HepG2 (cell line): ENCODE measurements around the gene ZNF444. TPM values are rescaled to one million over a fixed set of nuclear protein-coding genes. Genes with fewer than 3 reads are reported as not detected.

Experiments
- ATF2 ChIP-seq: sonication (generic); formaldehyde crosslinking; IDR thresholded peaks from 2 replicates; pipeline ENCODE4 v1.4.0; 2020; ENCODE audit warnings: missing genetic modification reagents
- GTF3A ChIP-seq: sonication (generic); formaldehyde crosslinking; conservative IDR thresholded peaks from 2 replicates; pipeline ENCODE4 v1.4.0; 2020; ENCODE audit warnings: mild to moderate bottlenecking, missing genetic modification reagents
- GZF1 ChIP-seq: sonication (generic); formaldehyde crosslinking; IDR thresholded peaks from 2 replicates; pipeline ENCODE4 v1.5.1; 2020; ENCODE audit warnings: mild to moderate bottlenecking, missing genetic modification reagents
- KAT2B ChIP-seq: fragments of 150-350 bp; IDR thresholded peaks from 2 replicates; pipeline ENCODE4 v1.6.1; 2014; ENCODE audit warnings: low read depth, low read length, borderline replicate concordance
- KDM4B ChIP-seq: sonication (generic); formaldehyde crosslinking; IDR thresholded peaks from 2 replicates; pipeline ENCODE4 v1.4.0; 2020; ENCODE audit warnings: missing genetic modification reagents
- MEF2D ChIP-seq: sonication (generic); formaldehyde crosslinking; IDR thresholded peaks from 2 replicates; pipeline ENCODE4 v1.5.1; 2020; ENCODE audit warnings: mild to moderate bottlenecking, missing genetic modification reagents
- MLLT10 ChIP-seq: sonication (generic); formaldehyde crosslinking; IDR thresholded peaks from 2 replicates; pipeline ENCODE4 v1.4.0; 2020; ENCODE audit warnings: missing genetic modification reagents
- NONO ChIP-seq, 2 experiments: fragments of 450-650 bp in 1 of 2; sonication (generic) in 1 of 2; formaldehyde crosslinking in 1 of 2; IDR thresholded peaks in 1 of 2; conservative IDR thresholded peaks in 1 of 2; 2 replicates each; pipeline versions ENCODE4 v1.6.1 to v1.8.0; 2017 to 2022; ENCODE audit warnings: mild to moderate bottlenecking in 1 of 2, missing genetic modification reagents in 1 of 2, moderate library complexity in 1 of 2
- NR2F1 ChIP-seq, 2 experiments: fragments of 450-650 bp in 1 of 2; formaldehyde crosslinking in 1 of 2; IDR thresholded peaks; 2 replicates each; pipeline versions ENCODE4 v1.5.0 to v1.6.1; 2016 to 2020; ENCODE audit warnings: mild to moderate bottlenecking in 1 of 2, missing compliant biosample characterization in 1 of 2, missing genetic modification reagents in 1 of 2, moderate library complexity in 1 of 2
- PCBP2 ChIP-seq: fragments of 200-400 bp; formaldehyde crosslinking; optimal IDR thresholded peaks from 2 replicates; pipeline ENCODE3; 2018; ENCODE audit warnings: low read length, low read depth; ENCODE audit not compliant: poor library complexity, severe bottlenecking
- POLR2AphosphoS2 ChIP-seq: IDR thresholded peaks from 2 replicates; pipeline ENCODE4 v1.6.1; 2011; ENCODE audit warnings: low read depth, low read length, improper control_type of control experiment
- PRDM15 ChIP-seq: sonication (generic); formaldehyde crosslinking; IDR thresholded peaks from 2 replicates; pipeline ENCODE4 v1.4.0; 2020; ENCODE audit warnings: missing genetic modification reagents
- RXRB ChIP-seq: IDR thresholded peaks from 2 replicates; pipeline ENCODE4 v1.6.1; 2016; ENCODE audit warnings: borderline replicate concordance, missing genetic modification reagents, missing compliant biosample characterization
- SATB2 ChIP-seq: sonication (generic); formaldehyde crosslinking; IDR thresholded peaks from 2 replicates; pipeline ENCODE4 v1.5.0; 2020; ENCODE audit warnings: missing genetic modification reagents
- ZBTB42 ChIP-seq: sonication (generic); formaldehyde crosslinking; IDR thresholded peaks from 2 replicates; pipeline ENCODE4 v1.5.0; 2020; ENCODE audit warnings: mild to moderate bottlenecking, missing genetic modification reagents
- ZFP36L2 ChIP-seq: sonication (generic); formaldehyde crosslinking; IDR thresholded peaks from 2 replicates; pipeline ENCODE4 v1.4.0; 2020; ENCODE audit warnings: missing genetic modification reagents
- ZNF850 ChIP-seq: sonication (generic); formaldehyde crosslinking; conservative IDR thresholded peaks from 2 replicates; pipeline ENCODE4 v1.9.0; 2021; ENCODE audit warnings: mild to moderate bottlenecking, missing genetic modification reagents
- ZSCAN22 ChIP-seq: sonication (generic); formaldehyde crosslinking; IDR thresholded peaks from 2 replicates; pipeline ENCODE4 v1.4.0; 2020; ENCODE audit warnings: mild to moderate bottlenecking, missing genetic modification reagents
- polyA plus RNA-seq, 8 experiments: library from polyadenylated mRNA; depleted of rRNA in 3 of 8; stranded (reverse) in 7 of 8; unstranded in 1 of 8; fragments of >200 nt; fragmentation: Illumina TruSeq in 4 of 8; extraction: Trizol in 4 of 8; gene quantifications; 2 replicates each; pipeline versions ENCODE4 v1.2.1 to v1.2.3, GENCODE V29; 2011 to 2016; ENCODE audit warnings: low read depth in 4 of 8, missing spikeins in 1 of 8, mixed read lengths in 1 of 8; ENCODE audit not compliant: insufficient read depth in 1 of 8
- total RNA-seq, 5 experiments: library from RNA; depleted of rRNA; stranded (reverse); fragments of >200 nt; fragmentation: Illumina TruSeq; extraction: Trizol; gene quantifications; 2 replicates each; pipeline ENCODE4 v1.2.3, GENCODE V29; 2016; ENCODE audit warnings: low read depth in 1 of 5
- TF ChIP-seq, protein P1 (sequence below): sonication (generic); formaldehyde crosslinking; IDR thresholded peaks from 2 replicates; pipeline ENCODE4 v1.9.0; 2021; ENCODE audit warnings: mild to moderate bottlenecking, missing genetic modification reagents

ZNF444 gene
- total and polyA plus RNA-seq, 2 of the 13 experiments (the other 11 are each of a cell fraction or from before 2014, with no cell fraction given): 27.4 to 30.3 TPM

DNA sequence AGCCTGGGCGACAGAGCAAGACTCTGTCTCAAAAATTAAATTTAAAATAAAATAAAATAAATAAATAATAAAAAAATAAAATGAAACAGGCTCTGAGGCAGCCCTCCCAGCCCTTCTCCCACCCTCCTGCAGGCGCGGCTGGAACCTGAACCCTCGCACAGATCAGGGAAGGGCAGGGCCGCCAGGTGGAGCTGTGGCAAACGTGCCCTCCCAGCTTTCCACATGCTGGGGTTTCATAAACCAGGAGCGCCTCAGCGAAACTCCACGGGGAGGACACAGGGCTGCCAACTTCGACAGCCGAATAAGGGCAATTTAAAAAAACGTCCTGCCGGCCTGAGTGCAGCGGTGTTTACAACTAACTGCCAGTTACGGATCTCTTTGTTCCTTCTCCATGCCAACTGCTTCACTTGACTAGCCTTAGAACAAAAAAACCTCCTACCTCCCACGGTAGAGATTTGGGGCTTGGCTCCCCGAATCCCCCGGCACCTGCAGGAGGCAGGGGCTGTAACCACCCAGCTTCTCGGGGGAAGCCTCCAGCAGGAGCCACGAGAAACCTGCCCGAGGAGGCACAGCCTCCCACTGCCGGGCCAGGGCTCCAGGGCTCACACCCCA is 35.9 kb upstream of the ZNF444 start (continued):
- peak; percentile 64; the same call in 1 of the 2 replicates for TF ChIP-seq RXRB (CRISPR knock-in tag)
- TF ChIP-seq, protein P1, sequence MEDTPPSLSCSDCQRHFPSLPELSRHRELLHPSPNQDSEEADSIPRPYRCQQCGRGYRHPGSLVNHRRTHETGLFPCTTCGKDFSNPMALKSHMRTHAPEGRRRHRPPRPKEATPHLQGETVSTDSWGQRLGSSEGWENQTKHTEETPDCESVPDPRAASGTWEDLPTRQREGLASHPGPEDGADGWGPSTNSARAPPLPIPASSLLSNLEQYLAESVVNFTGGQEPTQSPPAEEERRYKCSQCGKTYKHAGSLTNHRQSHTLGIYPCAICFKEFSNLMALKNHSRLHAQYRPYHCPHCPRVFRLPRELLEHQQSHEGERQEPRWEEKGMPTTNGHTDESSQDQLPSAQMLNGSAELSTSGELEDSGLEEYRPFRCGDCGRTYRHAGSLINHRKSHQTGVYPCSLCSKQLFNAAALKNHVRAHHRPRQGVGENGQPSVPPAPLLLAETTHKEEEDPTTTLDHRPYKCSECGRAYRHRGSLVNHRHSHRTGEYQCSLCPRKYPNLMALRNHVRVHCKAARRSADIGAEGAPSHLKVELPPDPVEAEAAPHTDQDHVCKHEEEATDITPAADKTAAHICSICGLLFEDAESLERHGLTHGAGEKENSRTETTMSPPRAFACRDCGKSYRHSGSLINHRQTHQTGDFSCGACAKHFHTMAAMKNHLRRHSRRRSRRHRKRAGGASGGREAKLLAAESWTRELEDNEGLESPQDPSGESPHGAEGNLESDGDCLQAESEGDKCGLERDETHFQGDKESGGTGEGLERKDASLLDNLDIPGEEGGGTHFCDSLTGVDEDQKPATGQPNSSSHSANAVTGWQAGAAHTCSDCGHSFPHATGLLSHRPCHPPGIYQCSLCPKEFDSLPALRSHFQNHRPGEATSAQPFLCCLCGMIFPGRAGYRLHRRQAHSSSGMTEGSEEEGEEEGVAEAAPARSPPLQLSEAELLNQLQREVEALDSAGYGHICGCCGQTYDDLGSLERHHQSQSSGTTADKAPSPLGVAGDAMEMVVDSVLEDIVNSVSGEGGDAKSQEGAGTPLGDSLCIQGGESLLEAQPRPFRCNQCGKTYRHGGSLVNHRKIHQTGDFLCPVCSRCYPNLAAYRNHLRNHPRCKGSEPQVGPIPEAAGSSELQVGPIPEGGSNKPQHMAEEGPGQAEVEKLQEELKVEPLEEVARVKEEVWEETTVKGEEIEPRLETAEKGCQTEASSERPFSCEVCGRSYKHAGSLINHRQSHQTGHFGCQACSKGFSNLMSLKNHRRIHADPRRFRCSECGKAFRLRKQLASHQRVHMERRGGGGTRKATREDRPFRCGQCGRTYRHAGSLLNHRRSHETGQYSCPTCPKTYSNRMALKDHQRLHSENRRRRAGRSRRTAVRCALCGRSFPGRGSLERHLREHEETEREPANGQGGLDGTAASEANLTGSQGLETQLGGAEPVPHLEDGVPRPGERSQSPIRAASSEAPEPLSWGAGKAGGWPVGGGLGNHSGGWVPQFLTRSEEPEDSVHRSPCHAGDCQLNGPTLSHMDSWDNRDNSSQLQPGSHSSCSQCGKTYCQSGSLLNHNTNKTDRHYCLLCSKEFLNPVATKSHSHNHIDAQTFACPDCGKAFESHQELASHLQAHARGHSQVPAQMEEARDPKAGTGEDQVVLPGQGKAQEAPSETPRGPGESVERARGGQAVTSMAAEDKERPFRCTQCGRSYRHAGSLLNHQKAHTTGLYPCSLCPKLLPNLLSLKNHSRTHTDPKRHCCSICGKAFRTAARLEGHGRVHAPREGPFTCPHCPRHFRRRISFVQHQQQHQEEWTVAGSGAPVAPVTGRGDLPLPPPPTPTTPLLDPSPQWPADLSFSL: no peak
- no peak for TF ChIP-seq NONO (IDR thresholded peaks at IDR 0.05)
- TF ChIP-seq NONO (CRISPR knock-in tag; conservative IDR thresholded peaks at IDR 0.05): no peak
- no peak for TF ChIP-seq ZBTB42
- TF ChIP-seq SATB2 (CRISPR knock-in tag): no peak
- no peak for TF ChIP-seq KAT2B
- TF ChIP-seq MEF2D (CRISPR knock-in tag): no peak
- no peak for TF ChIP-seq PRDM15
- no peak for TF ChIP-seq PCBP2
- no peak for TF ChIP-seq KDM4B (CRISPR knock-in tag)
- TF ChIP-seq GZF1: no peak
- no peak for TF ChIP-seq ZNF850 (CRISPR knock-in tag)
- TF ChIP-seq NR2F1 (CRISPR knock-in tag; IDR thresholded peaks at IDR 0.05): no peak
- TF ChIP-seq MLLT10: no peak
- no peak for TF ChIP-seq ATF2 (CRISPR knock-in tag)
- no peak for TF ChIP-seq POLR2AphosphoS2
- no peak for TF ChIP-seq ZSCAN22 (CRISPR knock-in tag)
- no peak for TF ChIP-seq ZFP36L2 (CRISPR knock-in tag)
- no peak for TF ChIP-seq GTF3A (CRISPR knock-in tag)
